H1 (cell line): ENCODE data around the gene SLC25A31. TPM values are rescaled to one million over a fixed set of nuclear protein-coding genes. Genes with fewer than 3 reads are reported as not detected.

Experiments used
- CTCF ChIA-PET: fragments of 300-600 bp; sonication (Branson Sonifier 250); formaldehyde crosslinking; loops from one replicate; lab custom pipeline; 2021; ENCODE audit not compliant: partially characterized antibody; lab: Charles Lee
- POLR2A ChIA-PET: fragments of 300-600 bp; sonication (Branson Sonifier 250); formaldehyde crosslinking; loops from one replicate; lab custom pipeline; 2021; ENCODE audit warnings: inconsistent platforms; ENCODE audit not compliant: partially characterized antibody; lab: Charles Lee
- DNase-seq, 2 experiments: peaks; one replicate each; pipeline versions ENCODE4 v3.0.0 to v3.0.0-alpha.2; 2010 to 2022; ENCODE audit warnings: low spot score in 2 of 2, low read depth in 1 of 2, mixed read lengths in 1 of 2
- FAIRE-seq: peaks from 2 replicates; lab custom pipeline; 2011; peaks lifted over from hg19 to GRCh38; lab: Jason Lieb, UNC
- H2AFZ ChIP-seq: 2 replicates; pipeline ENCODE4 v1.8.1; 2012; ENCODE audit warnings: low read length, inconsistent platforms
- H2AK5ac ChIP-seq: 2 replicates; pipeline ENCODE4 v1.6.1; 2013; ENCODE audit warnings: low read depth, low read length
- H2BK120ac ChIP-seq: replicated peaks from 2 replicates; pipeline ENCODE3; 2013; ENCODE audit warnings: low read depth, low read length, inconsistent platforms
- H2BK12ac ChIP-seq: 2 replicates; pipeline ENCODE4 v1.6.1; 2013; ENCODE audit warnings: low read depth, low read length
- H2BK15ac ChIP-seq: 2 replicates; pipeline ENCODE4 v1.6.1; 2013; ENCODE audit warnings: low read length
- H2BK20ac ChIP-seq: 2 replicates; pipeline ENCODE4 v1.6.1; 2013; ENCODE audit warnings: low read length
- H2BK5ac ChIP-seq: 2 replicates; pipeline ENCODE4 v1.6.1; 2013; ENCODE audit warnings: low read depth, low read length
- H3K14ac ChIP-seq: 2 replicates; pipeline ENCODE4 v1.6.1; 2013; ENCODE audit warnings: inconsistent platforms; ENCODE audit not compliant: insufficient read length
- H3K18ac ChIP-seq: 2 replicates; pipeline ENCODE4 v1.6.1; 2013; ENCODE audit warnings: low read length; ENCODE audit errors: extremely low read depth
- H3K23ac ChIP-seq: 2 replicates; pipeline ENCODE4 v1.6.1; 2013; ENCODE audit warnings: inconsistent platforms; ENCODE audit not compliant: insufficient read length
- H3K23me2 ChIP-seq: 2 replicates; pipeline ENCODE4 v1.6.1; 2013; ENCODE audit warnings: low read depth, low read length
- H3K27ac ChIP-seq: 2 replicates; pipeline ENCODE4 v1.6.1; 2011; ENCODE audit warnings: low read depth, low read length, inconsistent platforms
- H3K27me3 ChIP-seq, 4 experiments: replicated peaks in 1 of 4; 1 replicate in 1 of 4; 2 replicates in 3 of 4; pipeline versions ENCODE4 v1.6.1 to v1.8.1; 2011 to 2013; ENCODE audit warnings: low read length in 3 of 4, mild to moderate bottlenecking in 3 of 4, inconsistent platforms in 2 of 4, mixed read lengths in 2 of 4, moderate library complexity in 1 of 4; ENCODE audit not compliant: control insufficient read depth in 3 of 4, insufficient read depth in 3 of 4; ENCODE audit errors: extremely low read depth in 1 of 4
- H3K36me3 ChIP-seq, 4 experiments: 2 replicates each; pipeline versions ENCODE4 v1.6.1 to v1.8.1; 2011 to 2013; ENCODE audit warnings: mild to moderate bottlenecking in 4 of 4, low read length in 3 of 4, moderate library complexity in 2 of 4, control low read depth in 1 of 4, inconsistent platforms in 1 of 4; ENCODE audit not compliant: insufficient read depth in 4 of 4, control insufficient read depth in 2 of 4
- H3K4ac ChIP-seq: replicated peaks from 2 replicates; pipeline ENCODE3; 2013; ENCODE audit warnings: low read length, low read depth, mixed read lengths, inconsistent platforms; ENCODE audit not compliant: insufficient read length
- H3K4me1 ChIP-seq, 4 experiments: replicated peaks in 1 of 4; 1 replicate in 1 of 4; 2 replicates in 3 of 4; pipeline versions ENCODE4 v1.6.1 to v1.8.1; 2011 to 2013; ENCODE audit warnings: low read length in 3 of 4, inconsistent platforms in 2 of 4, mixed read lengths in 1 of 4; ENCODE audit not compliant: insufficient read depth in 4 of 4, control insufficient read depth in 3 of 4
- H3K4me2 ChIP-seq, 2 experiments: 2 replicates each; pipeline versions ENCODE4 v1.6.1 to v1.8.1; 2011 to 2013; ENCODE audit warnings: low read depth in 2 of 2, low read length in 2 of 2, control low read depth in 1 of 2, inconsistent platforms in 1 of 2, mild to moderate bottlenecking in 1 of 2; ENCODE audit not compliant: insufficient read depth in 1 of 2
- H3K4me3 ChIP-seq, 4 experiments: fragments of 200-600, 300-600 bp in 1 of 4; sonication (generic), shearing (Covaris generic), sonication (Bioruptor Twin) in 1 of 4; 2 replicates each; pipeline versions ENCODE4 v1.5.1 to v1.8.1; 2011 to 2016; ENCODE audit warnings: low read length in 4 of 4, low read depth in 3 of 4, control low read depth in 2 of 4, inconsistent platforms in 2 of 4, mild to moderate bottlenecking in 2 of 4, mixed read lengths in 1 of 4, moderate library complexity in 1 of 4; ENCODE audit not compliant: insufficient read depth in 2 of 4; ENCODE audit errors: extremely low read depth in 1 of 4
- H3K56ac ChIP-seq: replicated peaks from 2 replicates; pipeline ENCODE3; 2013; ENCODE audit warnings: low read depth, mild to moderate bottlenecking, mixed read lengths, low read length, inconsistent platforms; ENCODE audit not compliant: insufficient read length
- H3K79me1 ChIP-seq: 2 replicates; pipeline ENCODE4 v1.6.1; 2013; ENCODE audit warnings: low read depth, low read length, control low read depth
- H3K79me2 ChIP-seq, 2 experiments: 2 replicates each; pipeline versions ENCODE4 v1.6.1 to v1.8.1; 2012 to 2013; ENCODE audit warnings: low read length in 2 of 2, mild to moderate bottlenecking in 2 of 2, inconsistent platforms in 1 of 2; ENCODE audit not compliant: insufficient read depth in 2 of 2, control insufficient read depth in 1 of 2
- H3K9ac ChIP-seq, 4 experiments: replicated peaks in 1 of 4; 1 replicate in 1 of 4; 2 replicates in 3 of 4; pipeline versions ENCODE4 v1.6.1 to v1.8.1; 2011 to 2013; ENCODE audit warnings: low read depth in 3 of 4, low read length in 3 of 4, control low read depth in 2 of 4, mild to moderate bottlenecking in 2 of 4, moderate library complexity in 2 of 4, inconsistent platforms in 1 of 4; ENCODE audit errors: extremely low read depth in 1 of 4
- H3K9me3 ChIP-seq, 2 experiments: 2 replicates each; pipeline versions ENCODE4 v1.6.1 to v1.8.1; 2012 to 2013; ENCODE audit warnings: mild to moderate bottlenecking in 2 of 2, moderate library complexity in 2 of 2, control low read depth in 1 of 2, inconsistent platforms in 1 of 2, low read depth in 1 of 2, low read length in 1 of 2, mixed read lengths in 1 of 2; ENCODE audit not compliant: insufficient read depth in 2 of 2
- H4K20me1 ChIP-seq, 2 experiments: replicated peaks in 1 of 2; 2 replicates each; pipeline versions ENCODE3 to v1.8.1; 2011 to 2013; ENCODE audit warnings: inconsistent platforms in 2 of 2, low read length in 2 of 2, mild to moderate bottlenecking in 1 of 2; ENCODE audit not compliant: insufficient read depth in 2 of 2, control insufficient read depth in 1 of 2
- H4K5ac ChIP-seq: 2 replicates; pipeline ENCODE4 v1.6.1; 2013; ENCODE audit warnings: low read length, low read depth, mixed read lengths, inconsistent platforms; ENCODE audit not compliant: insufficient read length
- H4K8ac ChIP-seq: 2 replicates; pipeline ENCODE4 v1.8.0; 2013; ENCODE audit warnings: mild to moderate bottlenecking, moderate library complexity, low read length, inconsistent platforms; ENCODE audit not compliant: insufficient read depth; ENCODE audit errors: extremely low read depth
- H4K91ac ChIP-seq: replicated peaks from 2 replicates; pipeline ENCODE3; 2013; ENCODE audit warnings: low read length, mixed read lengths, inconsistent platforms; ENCODE audit not compliant: insufficient read length
- CREB1 ChIP-seq: IDR thresholded peaks from 2 replicates; pipeline ENCODE4 v1.6.1; 2012; ENCODE audit warnings: inconsistent platforms
- JUND ChIP-seq: IDR thresholded peaks from 2 replicates; pipeline ENCODE4 v1.6.1; 2011; ENCODE audit warnings: mild to moderate bottlenecking, improper control_type of control experiment, low read length
- KDM1A ChIP-seq: fragments of 200-600, 300-600 bp; sonication (generic); IDR thresholded peaks from 2 replicates; pipeline ENCODE4 v1.7.1; 2016; ENCODE audit warnings: mild to moderate bottlenecking, low read length, borderline replicate concordance
- KDM4A ChIP-seq: IDR thresholded peaks from one replicate; pipeline ENCODE4 v1.7.1; 2012; ENCODE audit warnings: low read depth, mild to moderate bottlenecking, moderate library complexity, low read length, inconsistent platforms; ENCODE audit not compliant: severe bottlenecking
- PHF8 ChIP-seq: fragments of 200-600 bp; sonication (generic); conservative IDR thresholded peaks from 2 replicates; pipeline ENCODE4 v1.7.1; 2012; ENCODE audit warnings: low read depth, mild to moderate bottlenecking, inconsistent platforms, low read length, moderate library complexity
- RNF2 ChIP-seq: fragments of 200-900, 300-1000 bp; sonication (generic); IDR thresholded peaks from 2 replicates; pipeline ENCODE4 v1.7.1; 2016; ENCODE audit warnings: borderline replicate concordance, low read depth, mild to moderate bottlenecking, antibody characterized with exemption, low read length; ENCODE audit not compliant: poor library complexity, severe bottlenecking; ENCODE audit errors: missing control alignments
- TAF7 ChIP-seq: optimal IDR thresholded peaks from 2 replicates; pipeline ENCODE3; 2011; ENCODE audit warnings: low read depth, mild to moderate bottlenecking, inconsistent platforms, low read length, moderate library complexity, borderline replicate concordance
- TCF12 ChIP-seq: IDR thresholded peaks from 2 replicates; pipeline ENCODE4 v1.6.1; 2011; ENCODE audit warnings: low read depth, mild to moderate bottlenecking, low read length
- WGBS, 2 experiments: shearing (Covaris generic) in 1 of 2; methylation state at CpG; one replicate each; pipeline versions ENCODE4 v1.1.6 to v1.1.7; 2013 to 2015; ENCODE audit warnings: low lambda C conversion rate in 2 of 2, mixed read lengths in 2 of 2, inconsistent platforms in 1 of 2, low coverage in 1 of 2, missing lambda C conversion rate in 1 of 2; ENCODE audit not compliant: insufficient replicate concordance in 2 of 2, insufficient coverage in 1 of 2, insufficient read length in 1 of 2; ENCODE audit errors: extremely low coverage in 1 of 2, missing lambda C conversion rate in 1 of 2; 5-methylcytosine and 5-hydroxymethylcytosine counted together
- polyA plus RNA-seq, 7 experiments: library from polyadenylated mRNA; depleted of rRNA in 3 of 7; stranded (reverse) in 5 of 7; unstranded in 2 of 7; fragments of >200 nt in 5 of 7; fragments of 200-250 nt in 2 of 7; gene quantifications; 1 replicate in 5 of 7; 2 replicates in 1 of 7; 4 replicates in 1 of 7; pipeline versions ENCODE4 v1.2.1 to v1.2.3, GENCODE V29; 2011 to 2013; ENCODE audit warnings: missing spikeins in 2 of 7, mixed read lengths in 2 of 7
- total RNA-seq: library from RNA; stranded (reverse); fragmentation: NEBNext Ultra II Directional; extraction: Animal tissue kit (Norgen Biotek cat#: 25700); gene quantifications from 2 replicates; pipeline ENCODE4 v1.2.1, GENCODE V29; 2021
- TF ChIP-seq, protein P1 (sequence below): IDR thresholded peaks from 2 replicates; pipeline ENCODE4 v1.6.1; 2012; ENCODE audit warnings: inconsistent platforms
- TF ChIP-seq, protein P2 (sequence below): IDR thresholded peaks from 2 replicates; pipeline ENCODE4 v1.6.1; 2012; ENCODE audit warnings: inconsistent platforms

The SLC25A31 gene
- total and polyA plus RNA-seq, 2 of the 8 experiments (the other 6 are each of a cell fraction or from before 2014, with no cell fraction given), result not detected

DNA sequence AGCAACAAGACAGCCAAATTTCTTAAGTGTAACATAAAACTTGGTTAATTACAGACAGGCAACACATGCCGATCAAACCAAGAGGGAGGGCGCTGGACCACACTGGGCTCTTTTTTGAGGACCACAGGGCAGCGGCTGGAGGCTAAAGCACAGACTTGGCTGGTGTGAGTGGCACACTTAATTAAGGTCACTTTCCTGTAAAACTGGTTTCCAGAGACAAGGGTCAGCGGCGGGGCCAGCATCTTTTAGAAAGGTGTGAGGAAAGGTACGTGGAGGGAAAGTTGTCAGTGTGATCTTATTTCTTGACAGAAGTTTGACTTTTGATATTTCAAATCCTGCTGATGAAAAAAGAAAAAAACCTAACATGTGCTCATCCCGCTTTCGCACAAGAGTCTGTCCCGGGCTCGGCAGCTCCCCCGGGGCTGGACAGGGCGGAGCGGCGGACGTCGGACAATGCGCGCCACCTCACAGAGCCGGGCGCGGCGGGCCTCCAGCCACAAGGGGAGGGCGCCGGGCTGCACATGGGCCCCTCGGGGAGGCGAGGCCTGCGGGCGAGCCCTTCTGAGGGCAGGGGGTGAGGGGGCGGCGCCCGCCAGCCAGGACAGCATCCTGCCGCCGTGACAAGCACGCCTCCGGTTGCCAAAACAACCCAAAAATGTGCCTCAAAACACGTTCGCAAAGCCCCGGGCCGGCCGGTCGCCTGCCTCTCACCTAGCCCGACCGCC, 51.3 kb downstream of the SLC25A31 start:
- Histone ChIP-seq H3K9me3 (no peaks in the 10 kb centered on the region), H3K79me2 (no peaks in the 10 kb centered on the region), H3K23ac (no peak overlapping the region), H2BK120ac (no peak overlapping the region), H3K9ac (peak overlapping the region; percentile 46 to 84 (median 58)), H2BK5ac (peak overlapping the region; percentile 53; the same call in 1 of the 2 replicates), H2AFZ (peak overlapping the region; percentile 80; the same call in 1 of the 2 replicates), H3K23me2 (peaks cover 12% of the 10 kb centered on the region), H3K18ac (0 out of 2 replicates have a peak overlapping the region, but pooled peaks have one; percentile 63), H3K4me2 (peak overlapping the region; percentile 87 to 99), H4K20me1 (no peaks in the 10 kb centered on the region), H2BK15ac (no peak overlapping the region), H3K4ac (no peak overlapping the region), H4K91ac (no peak overlapping the region), H3K4me3 (peak overlapping the region; percentile 52 to 80 (median 70)), H2AK5ac (0 out of 2 replicates have a peak overlapping the region, but pooled peaks have one; percentile 32), H2BK12ac (no peak overlapping the region), H4K8ac (peak overlapping the region; percentile 97; the same call in 1 of the 2 replicates), H3K36me3 (no peaks in the 10 kb centered on the region), H2BK20ac (no peak overlapping the region), H3K27ac (no peak overlapping the region), H3K27me3 (peaks cover 7 to 34% (median 25%) of the 10 kb centered on the region in 4 experiments), H3K14ac (no peak overlapping the region), H3K4me1 (peaks cover 0 to 10% (median 1%) of the 10 kb centered on the region in 4 experiments; a peak in 5 of 7 replicates), H4K5ac (peak overlapping the region; percentile 48), H3K56ac (no peak overlapping the region), H3K79me1 (no peaks in the 10 kb centered on the region)
- POLR2A ChIA-PET, result interaction anchor here (0.9 to 1.8 kb wide), 6 partner anchors 10 to 184 kb away, joined by 3 to 11 read pairs (median 4); partner anchors contain the start of genes ABHD18, MFSD8 and PLK4
- no peak for DNase-seq
- TF ChIP-seq, protein P1, sequence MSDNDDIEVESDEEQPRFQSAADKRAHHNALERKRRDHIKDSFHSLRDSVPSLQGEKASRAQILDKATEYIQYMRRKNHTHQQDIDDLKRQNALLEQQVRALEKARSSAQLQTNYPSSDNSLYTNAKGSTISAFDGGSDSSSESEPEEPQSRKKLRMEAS, result peak; percentile 94
- TF ChIP-seq PHF8 (peak; percentile 60; the same call in 1 of the 2 replicates), KDM1A (no peak), JUND (no peak), TCF12 (0 out of 2 replicates have a peak, but pooled peaks have one; percentile 4), RNF2 (peak; percentile 56), CREB1 (0 out of 2 replicates have a peak, but pooled peaks have one; percentile 10), KDM4A (peak; percentile 67), TAF7 (no peak)
- TF ChIP-seq, protein P2, sequence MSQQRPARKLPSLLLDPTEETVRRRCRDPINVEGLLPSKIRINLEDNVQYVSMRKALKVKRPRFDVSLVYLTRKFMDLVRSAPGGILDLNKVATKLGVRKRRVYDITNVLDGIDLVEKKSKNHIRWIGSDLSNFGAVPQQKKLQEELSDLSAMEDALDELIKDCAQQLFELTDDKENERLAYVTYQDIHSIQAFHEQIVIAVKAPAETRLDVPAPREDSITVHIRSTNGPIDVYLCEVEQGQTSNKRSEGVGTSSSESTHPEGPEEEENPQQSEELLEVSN, result peak; percentile 97
- 26% methylated on average over 40 of the region's 43 CpGs; no CpG with 5 or more reads in 1 of the 2 experiments for WGBS, 2 experiments
- FAIRE-seq, result no peak
- CTCF ChIA-PET, result interaction anchor here (0.9 to 1.3 kb wide), 5 partner anchors 36 to 195 kb away, joined by 3 to 7 read pairs (median 3); no protein-coding TSS in a partner anchor
